Left ventricle myocardium inferior (tissue), 1 donor: ENCODE data around the gene SMYD3. TPM values are rescaled to one million over a fixed set of nuclear protein-coding genes. Genes with fewer than 3 reads are reported as not detected.

Experiments used
- DNase-seq: peaks from one replicate; pipeline ENCODE4 v3.0.0-alpha.2; 2020
- H3K27ac ChIP-seq: fragments of 200-600 bp; replicated peaks from 2 replicates; pipeline ENCODE4 v1.8.0; 2021
- H3K27me3 ChIP-seq: fragments of 200-600 bp; 2 replicates; pipeline ENCODE4 v1.8.0; 2021; ENCODE audit warnings: low read depth
- H3K36me3 ChIP-seq: fragments of 200-600 bp; 2 replicates; pipeline ENCODE4 v1.8.0; 2021
- H3K4me1 ChIP-seq: fragments of 200-600 bp; 2 replicates; pipeline ENCODE4 v1.8.0; 2021
- H3K4me3 ChIP-seq: fragments of 200-600 bp; 2 replicates; pipeline ENCODE4 v1.8.0; 2021; ENCODE audit warnings: mild to moderate bottlenecking, moderate library complexity
- H3K9me3 ChIP-seq: fragments of 200-600 bp; replicated peaks from 2 replicates; pipeline ENCODE4 v1.8.0; 2021
- intact Hi-C: fragments of 100-400 bp; cut with micrococcal nuclease; formaldehyde crosslinking; loops from one replicate; pipeline ENCODE4 v1.11.0; 2022
- total RNA-seq: library from RNA; stranded (reverse); fragmentation: NEBNext Ultra II Directional; extraction: Animal tissue kit (Norgen Biotek cat#: 25700); gene quantifications from one replicate; pipeline ENCODE4 v1.2.1, GENCODE V29; 2021
- TF ChIP-seq, protein P1 (sequence below): fragments of 200-600 bp; IDR thresholded peaks from 2 replicates; pipeline ENCODE4 v1.8.0; 2021; ENCODE audit warnings: antibody characterized with exemption, mild to moderate bottlenecking, borderline replicate concordance
- donor health status: DM: no; HTN: yes; CAD: no; lungs with severe emphysema.

Gene SMYD3
- total RNA-seq, 1 donor from 2014 or later, result 9.9 TPM

DNA sequence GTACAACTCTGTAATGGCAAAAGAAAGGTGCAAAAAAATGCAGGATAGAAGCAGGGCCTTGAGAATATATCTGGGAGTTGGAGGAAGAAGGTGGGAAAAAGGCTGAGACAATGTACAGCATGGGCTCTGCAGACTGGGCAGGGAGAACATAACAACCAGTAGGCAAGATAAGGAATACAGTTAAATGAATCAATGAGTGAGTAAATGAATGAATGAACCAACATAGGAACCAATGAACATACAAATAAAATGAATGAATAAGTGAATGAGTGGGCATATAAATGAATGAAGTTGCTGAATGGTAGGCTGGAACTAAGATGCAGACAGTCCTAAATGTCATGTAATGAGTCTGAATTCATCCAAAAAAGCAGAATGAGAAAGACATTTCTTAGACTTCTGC is 370.6 kb downstream of the SMYD3 start:
- Histone ChIP-seq H3K4me1 (no peaks in the 10 kb centered on the region), H3K27me3 (no peaks in the 10 kb centered on the region), H3K36me3 (no peaks in the 10 kb centered on the region), H3K4me3 (no peak overlapping the region), H3K27ac (no peak overlapping the region), H3K9me3 (no peaks in the 10 kb centered on the region)
- TF ChIP-seq, protein P1, sequence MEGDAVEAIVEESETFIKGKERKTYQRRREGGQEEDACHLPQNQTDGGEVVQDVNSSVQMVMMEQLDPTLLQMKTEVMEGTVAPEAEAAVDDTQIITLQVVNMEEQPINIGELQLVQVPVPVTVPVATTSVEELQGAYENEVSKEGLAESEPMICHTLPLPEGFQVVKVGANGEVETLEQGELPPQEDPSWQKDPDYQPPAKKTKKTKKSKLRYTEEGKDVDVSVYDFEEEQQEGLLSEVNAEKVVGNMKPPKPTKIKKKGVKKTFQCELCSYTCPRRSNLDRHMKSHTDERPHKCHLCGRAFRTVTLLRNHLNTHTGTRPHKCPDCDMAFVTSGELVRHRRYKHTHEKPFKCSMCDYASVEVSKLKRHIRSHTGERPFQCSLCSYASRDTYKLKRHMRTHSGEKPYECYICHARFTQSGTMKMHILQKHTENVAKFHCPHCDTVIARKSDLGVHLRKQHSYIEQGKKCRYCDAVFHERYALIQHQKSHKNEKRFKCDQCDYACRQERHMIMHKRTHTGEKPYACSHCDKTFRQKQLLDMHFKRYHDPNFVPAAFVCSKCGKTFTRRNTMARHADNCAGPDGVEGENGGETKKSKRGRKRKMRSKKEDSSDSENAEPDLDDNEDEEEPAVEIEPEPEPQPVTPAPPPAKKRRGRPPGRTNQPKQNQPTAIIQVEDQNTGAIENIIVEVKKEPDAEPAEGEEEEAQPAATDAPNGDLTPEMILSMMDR, result no peak
- intact Hi-C loops, result no loop called here
- DNase-seq, result no peak

DNA sequence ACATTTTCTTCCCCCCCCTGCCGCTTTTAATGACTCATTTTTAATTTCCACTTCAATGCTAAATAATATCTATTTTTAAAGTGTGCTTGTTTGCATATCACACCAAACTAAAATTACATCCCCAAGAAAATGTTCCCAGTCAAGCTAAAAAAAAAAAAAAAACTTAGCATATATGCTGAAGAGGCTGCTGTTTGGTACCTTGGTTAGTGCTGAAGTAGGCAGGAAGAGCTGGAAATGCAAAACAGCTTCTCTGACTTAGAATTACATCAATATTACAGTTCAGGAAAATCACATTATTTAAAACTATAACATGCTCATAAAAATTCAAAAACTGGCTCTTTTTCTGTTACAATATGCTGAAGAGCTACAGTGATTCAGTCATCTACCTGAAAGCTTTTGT is 372.3 kb downstream of the SMYD3 start:
- Histone ChIP-seq H3K4me1 (no peaks in the 10 kb centered on the region), H3K4me3 (no peak overlapping the region), H3K27me3 (no peaks in the 10 kb centered on the region), H3K36me3 (no peaks in the 10 kb centered on the region), H3K9me3 (no peaks in the 10 kb centered on the region), H3K27ac (no peak overlapping the region)
- DNase-seq, result no peak
- intact Hi-C loops, result no loop called here
- TF ChIP-seq, protein P1, result no peak

DNA sequence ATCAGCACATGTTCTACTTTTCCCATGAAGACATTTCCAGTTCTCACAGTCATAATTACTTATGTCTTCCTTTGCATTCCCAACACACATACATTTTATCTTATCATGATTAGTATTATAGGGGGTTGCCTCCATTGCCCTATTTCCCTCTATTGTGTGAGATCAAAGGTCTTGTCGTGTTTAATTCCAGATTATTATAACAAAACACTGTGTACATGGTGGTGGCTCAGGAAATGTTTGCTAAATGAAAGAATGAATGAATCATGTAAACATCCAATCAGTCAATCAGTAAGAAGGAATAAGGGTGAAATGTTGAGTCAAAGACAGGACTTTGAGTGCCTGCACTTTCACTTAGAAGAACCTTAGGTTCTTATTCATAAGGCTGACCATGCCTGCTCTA is 376.0 kb downstream of the SMYD3 start:
- no peaks in the 10 kb centered on the region for H3K27me3 ChIP-seq
- no peak for DNase-seq
- no peaks in the 10 kb centered on the region for H3K9me3 ChIP-seq
- H3K4me1 ChIP-seq, result no peaks in the 10 kb centered on the region
- H3K36me3 ChIP-seq, result no peaks in the 10 kb centered on the region
- no peak overlapping the region for H3K27ac ChIP-seq
- no peak overlapping the region for H3K4me3 ChIP-seq
- intact Hi-C loops, result no loop called here
- TF ChIP-seq, protein P1, result no peak

DNA sequence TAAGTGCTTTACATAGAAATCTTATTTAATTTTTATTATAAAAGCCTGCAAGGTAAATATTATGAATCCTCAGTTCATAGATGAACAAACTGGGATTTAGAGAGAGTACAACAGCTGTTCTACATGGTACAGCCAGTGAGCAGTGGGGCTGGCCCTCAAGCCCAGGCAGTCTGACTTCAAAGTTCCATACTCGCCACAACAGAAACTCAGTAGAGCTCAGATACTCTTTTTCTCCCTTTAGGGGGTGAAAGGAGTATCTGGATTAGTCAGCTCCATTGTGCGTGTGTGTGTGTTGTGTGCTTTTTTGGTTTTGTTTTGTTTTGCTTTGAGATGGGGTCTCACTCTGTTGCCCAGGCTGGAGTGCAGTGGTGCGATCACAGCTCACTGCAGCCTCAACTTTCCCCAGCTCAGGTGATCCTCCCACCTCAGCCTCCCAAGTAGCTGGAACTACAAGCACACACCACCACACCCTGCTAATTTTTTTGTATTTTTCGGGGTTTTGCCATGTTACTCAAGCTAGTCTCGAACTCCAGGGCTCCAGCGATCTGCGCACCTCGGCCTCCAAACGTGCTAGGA is 378.5 kb downstream of the SMYD3 start:
- intact Hi-C loops, result no loop called here
- Histone ChIP-seq H3K27me3 (no peaks in the 10 kb centered on the region), H3K27ac (no peak overlapping the region), H3K36me3 (no peaks in the 10 kb centered on the region), H3K4me1 (no peaks in the 10 kb centered on the region), H3K4me3 (no peak overlapping the region), H3K9me3 (no peaks in the 10 kb centered on the region)
- TF ChIP-seq, protein P1, result no peak
- DNase-seq, result no peak

DNA sequence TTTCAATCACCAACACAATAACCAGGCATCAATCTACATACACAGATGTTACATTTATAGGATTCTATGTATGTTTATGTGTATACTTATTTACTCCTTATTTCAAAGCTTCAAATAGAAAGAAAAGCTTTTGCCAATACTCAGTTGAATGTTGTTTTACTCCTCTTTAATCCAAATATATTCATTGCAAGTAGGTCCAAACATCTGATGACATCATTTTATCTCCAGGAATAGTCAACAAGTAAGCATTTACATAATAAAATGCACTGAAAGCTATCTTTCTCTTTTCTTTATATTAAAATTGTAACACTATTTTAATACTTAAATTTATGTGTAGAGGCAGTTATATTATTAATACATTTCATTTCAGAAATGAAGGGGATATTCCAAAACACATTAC is 380.5 kb downstream of the SMYD3 start:
- intact Hi-C loops, result no loop called here
- TF ChIP-seq, protein P1, result no peak

More for the DNA sequence above, 380.5 kb downstream of the SMYD3 start:
- no peaks in the 10 kb centered on the region for H3K9me3 ChIP-seq
- H3K4me1 ChIP-seq, result no peaks in the 10 kb centered on the region
- no peaks in the 10 kb centered on the region for H3K27me3 ChIP-seq
- H3K27ac ChIP-seq, result no peak overlapping the region
- H3K36me3 ChIP-seq, result no peaks in the 10 kb centered on the region
- no peak overlapping the region for H3K4me3 ChIP-seq
- no peak for DNase-seq
